ENCODE data around the gene E2F1. TPM values are rescaled to one million over a fixed set of nuclear protein-coding genes. Genes with fewer than 3 reads are reported as not detected.

E2F1 gene
- total RNA-seq, 2 experiments from 2014 or later = 128 to 148 TPM

DNA sequence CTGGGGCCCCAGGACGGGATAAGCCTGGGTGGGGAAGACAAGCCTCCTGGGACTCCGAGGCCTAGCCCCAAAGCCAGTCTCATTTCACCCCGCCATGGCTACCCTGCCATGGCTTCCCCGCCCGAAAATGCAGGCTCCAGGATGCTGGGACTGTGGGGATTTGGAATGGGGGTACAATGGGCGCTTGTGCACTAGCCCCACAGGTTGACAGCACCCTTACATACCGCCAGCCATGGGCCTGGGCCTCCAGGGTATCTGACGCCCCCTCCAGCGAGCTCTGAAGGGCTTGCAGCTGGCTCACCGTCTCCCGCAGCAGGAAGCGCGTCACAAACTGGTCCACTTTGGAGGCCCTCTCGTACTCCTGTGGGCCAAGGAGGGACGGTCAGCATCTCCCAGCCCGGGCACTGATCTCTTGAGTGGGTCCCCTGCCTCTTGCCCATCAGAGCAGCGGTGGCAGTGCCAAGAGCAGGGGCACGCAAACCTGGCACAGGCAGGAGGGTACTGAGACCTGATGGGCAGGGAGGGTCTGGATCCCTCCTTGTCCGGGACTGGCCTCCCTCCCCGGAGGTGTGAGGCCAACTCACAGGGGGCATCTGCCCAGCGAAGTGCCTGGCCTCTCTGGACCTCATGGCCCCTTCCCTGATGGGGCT is 26.0 kb downstream of the E2F1 start:
- H3K9me2 ChIP-seq (ENCODE audit: insufficient read depth, low read length) = no peaks in the 10 kb centered on the region
- no peaks in the 10 kb centered on the region for H3K9me3 ChIP-seq (ENCODE audit: low read length)
- peaks cover 27% of the 10 kb centered on the region; the same call in 1 of the 2 replicates for H3K36me3 ChIP-seq (ENCODE audit: insufficient read depth, low read length)
- no peak overlapping the region for H3K4me2 ChIP-seq (ENCODE audit: low read length)
- no TSS peak for BruUV-seq (replicated peaks)
- TF ChIP-seq, protein P1, sequence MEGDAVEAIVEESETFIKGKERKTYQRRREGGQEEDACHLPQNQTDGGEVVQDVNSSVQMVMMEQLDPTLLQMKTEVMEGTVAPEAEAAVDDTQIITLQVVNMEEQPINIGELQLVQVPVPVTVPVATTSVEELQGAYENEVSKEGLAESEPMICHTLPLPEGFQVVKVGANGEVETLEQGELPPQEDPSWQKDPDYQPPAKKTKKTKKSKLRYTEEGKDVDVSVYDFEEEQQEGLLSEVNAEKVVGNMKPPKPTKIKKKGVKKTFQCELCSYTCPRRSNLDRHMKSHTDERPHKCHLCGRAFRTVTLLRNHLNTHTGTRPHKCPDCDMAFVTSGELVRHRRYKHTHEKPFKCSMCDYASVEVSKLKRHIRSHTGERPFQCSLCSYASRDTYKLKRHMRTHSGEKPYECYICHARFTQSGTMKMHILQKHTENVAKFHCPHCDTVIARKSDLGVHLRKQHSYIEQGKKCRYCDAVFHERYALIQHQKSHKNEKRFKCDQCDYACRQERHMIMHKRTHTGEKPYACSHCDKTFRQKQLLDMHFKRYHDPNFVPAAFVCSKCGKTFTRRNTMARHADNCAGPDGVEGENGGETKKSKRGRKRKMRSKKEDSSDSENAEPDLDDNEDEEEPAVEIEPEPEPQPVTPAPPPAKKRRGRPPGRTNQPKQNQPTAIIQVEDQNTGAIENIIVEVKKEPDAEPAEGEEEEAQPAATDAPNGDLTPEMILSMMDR (conservative IDR thresholded peaks at IDR 0.05; ENCODE audit: low read length) = no peak
- TF ChIP-seq EZH2phosphoT487 (IDR thresholded peaks at IDR 0.05; ENCODE audit: borderline replicate concordance, low read depth, low read length) = no peak
- no peaks in the 10 kb centered on the region for H3K79me2 ChIP-seq (ENCODE audit: insufficient read depth, low read depth, low read length)
- no peak overlapping the region for H2AFZ ChIP-seq (ENCODE audit: low read length)
- H3K4me1 ChIP-seq (ENCODE audit: insufficient read depth, low read length, poor library complexity, severe bottlenecking) = peaks cover 22% of the 10 kb centered on the region
- CTCF ChIA-PET (ENCODE audit: unreplicated experiment) = no interaction called here
- intact Hi-C loops (cut with micrococcal nuclease; ENCODE audit: unreplicated experiment) = no loop called here
- H3K4me3 ChIP-seq (ENCODE audit: low read depth, low read length, poor library complexity, severe bottlenecking) = no peak overlapping the region
- no peak overlapping the region for H3K27ac ChIP-seq (ENCODE audit: low read depth, low read length, poor library complexity, severe bottlenecking)
- POLR2A ChIA-PET = no interaction called here
- no peak for DNase-seq (ENCODE audit: low spot score)
- H4K20me1 ChIP-seq (ENCODE audit: insufficient read depth, low read length) = no peaks in the 10 kb centered on the region

DNA sequence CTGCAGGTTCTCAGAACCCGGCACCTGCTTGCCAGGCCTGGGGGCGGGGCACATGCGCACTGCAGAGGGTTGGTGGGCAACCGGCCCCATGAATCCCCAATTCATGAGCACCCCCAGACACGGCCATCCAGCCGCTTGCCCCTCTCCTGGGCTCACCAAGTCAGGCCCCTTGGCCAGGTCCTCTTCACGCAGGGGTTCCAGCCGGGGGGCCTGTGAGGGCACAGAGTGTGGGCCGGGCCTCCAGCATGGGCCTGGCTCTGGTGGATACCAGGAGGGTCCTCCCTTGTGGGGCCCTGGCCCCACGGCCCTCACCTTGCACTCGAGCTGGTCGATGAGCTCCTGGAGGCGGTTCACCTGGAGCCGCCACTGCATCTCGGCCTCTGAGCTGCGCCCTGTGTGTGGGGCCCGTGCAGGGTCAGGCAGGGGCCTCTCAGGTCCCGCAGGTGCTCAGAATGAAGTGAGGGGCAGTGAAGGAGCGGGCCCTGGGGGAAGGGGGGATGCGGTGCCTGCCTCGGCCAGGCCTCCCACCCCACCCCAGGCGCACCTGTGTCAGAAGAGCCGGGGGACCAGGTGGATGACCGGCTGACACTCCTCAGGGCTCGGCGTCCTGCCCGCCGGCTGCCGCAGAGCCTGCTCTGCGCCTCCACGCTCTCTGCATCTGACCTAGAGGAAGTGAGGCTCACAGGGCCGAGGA is 26.7 kb downstream of the E2F1 start:
- no peak for DNase-seq (ENCODE audit: low spot score)
- no peaks in the 10 kb centered on the region for H3K9me3 ChIP-seq (ENCODE audit: low read length)
- H2AFZ ChIP-seq (ENCODE audit: low read length) = no peak overlapping the region
- peaks cover 16% of the 10 kb centered on the region for H3K4me1 ChIP-seq (ENCODE audit: insufficient read depth, low read length, poor library complexity, severe bottlenecking)
- ChIA-PET CTCF (ENCODE audit: unreplicated experiment) (no interaction called here), POLR2A (no interaction called here)
- H4K20me1 ChIP-seq (ENCODE audit: insufficient read depth, low read length) = no peaks in the 10 kb centered on the region
- no peaks in the 10 kb centered on the region for H3K9me2 ChIP-seq (ENCODE audit: insufficient read depth, low read length)
- H3K79me2 ChIP-seq (ENCODE audit: insufficient read depth, low read depth, low read length) = no peaks in the 10 kb centered on the region
- intact Hi-C loops (cut with micrococcal nuclease; ENCODE audit: unreplicated experiment) = no loop called here
- H3K27ac ChIP-seq (ENCODE audit: low read depth, low read length, poor library complexity, severe bottlenecking) = no peak overlapping the region
- peaks cover 27% of the 10 kb centered on the region; the same call in 1 of the 2 replicates for H3K36me3 ChIP-seq (ENCODE audit: insufficient read depth, low read length)
- no peak overlapping the region for H3K4me2 ChIP-seq (ENCODE audit: low read length)
- BruUV-seq (replicated peaks) = no TSS peak
- H3K4me3 ChIP-seq (ENCODE audit: low read depth, low read length, poor library complexity, severe bottlenecking) = no peak overlapping the region
- TF ChIP-seq, protein P1 (conservative IDR thresholded peaks at IDR 0.05; ENCODE audit: low read length) = no peak
- no peak for TF ChIP-seq EZH2phosphoT487 (IDR thresholded peaks at IDR 0.05; ENCODE audit: borderline replicate concordance, low read depth, low read length)

DNA sequence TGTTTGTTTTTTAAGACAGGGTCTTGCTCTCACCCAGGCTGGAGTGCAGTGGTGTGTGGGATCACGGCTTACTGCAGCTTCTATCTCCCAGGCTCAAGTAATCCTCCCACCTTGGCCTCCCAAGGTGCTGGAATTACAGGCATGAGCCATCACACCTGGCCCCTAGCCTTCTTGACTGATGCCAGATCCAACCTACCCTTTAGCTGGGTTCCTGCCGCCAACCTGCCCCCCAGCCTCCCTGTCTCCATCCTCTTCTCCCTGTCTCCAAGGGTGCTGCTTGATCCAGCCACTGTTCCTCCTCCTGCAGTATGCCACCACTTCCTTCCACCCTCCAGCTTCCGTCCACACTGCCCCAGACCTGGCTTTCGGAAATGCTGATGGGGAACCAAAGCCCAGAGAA is 27.3 kb downstream of the E2F1 start:
- Histone ChIP-seq H3K36me3 (ENCODE audit: insufficient read depth, low read length) (peaks cover 27% of the 10 kb centered on the region; the same call in 1 of the 2 replicates), H4K20me1 (ENCODE audit: insufficient read depth, low read length) (no peaks in the 10 kb centered on the region), H3K4me1 (ENCODE audit: insufficient read depth, low read length, poor library complexity, severe bottlenecking) (peaks cover 13% of the 10 kb centered on the region), H3K4me3 (ENCODE audit: low read depth, low read length, poor library complexity, severe bottlenecking) (no peak overlapping the region), H3K9me2 (ENCODE audit: insufficient read depth, low read length) (no peaks in the 10 kb centered on the region), H3K27ac (ENCODE audit: low read depth, low read length, poor library complexity, severe bottlenecking) (no peak overlapping the region), H2AFZ (ENCODE audit: low read length) (no peak overlapping the region), H3K9me3 (ENCODE audit: low read length) (no peaks in the 10 kb centered on the region), H3K79me2 (ENCODE audit: insufficient read depth, low read depth, low read length) (no peaks in the 10 kb centered on the region), H3K4me2 (ENCODE audit: low read length) (no peak overlapping the region)
- ChIA-PET POLR2A (interaction anchor here (0.5 kb wide), 1 partner anchor 188 kb away, joined by 4 read pairs; no protein-coding TSS in a partner anchor), CTCF (ENCODE audit: unreplicated experiment) (no interaction called here)
- no TSS peak for BruUV-seq (replicated peaks)
- intact Hi-C loops (cut with micrococcal nuclease; ENCODE audit: unreplicated experiment) = no loop called here
- no peak for DNase-seq (ENCODE audit: low spot score)
- TF ChIP-seq, protein P1 (conservative IDR thresholded peaks at IDR 0.05; ENCODE audit: low read length) = no peak
- TF ChIP-seq EZH2phosphoT487 (IDR thresholded peaks at IDR 0.05; ENCODE audit: borderline replicate concordance, low read depth, low read length) = no peak

Data from OCI-LY7 (cell line).